Bronchial epithelial cell (primary cell): ENCODE measurements around the gene SLIRP. TPM values are rescaled to one million over a fixed set of nuclear protein-coding genes. Genes with fewer than 3 reads are reported as not detected.
"Not testable (repeated sequence)": the region's sequence is repeated elsewhere in the genome, so short reads cannot be mapped to it uniquely, and the experiment has no call there.

Source experiments
- DNase-seq: peaks from one replicate; pipeline ENCODE4 v3.0.0-alpha.2; 2010; ENCODE audit warnings: low read depth
- FAIRE-seq: peaks from 2 replicates; lab custom pipeline; 2011; peaks lifted over from hg19 to GRCh38; lab: Jason Lieb, UNC
- H3K27me3 ChIP-seq: 2 replicates; pipeline ENCODE4 v1.5.1; 2011; ENCODE audit warnings: low read length; ENCODE audit not compliant: control insufficient read depth, insufficient read depth
- H3K36me3 ChIP-seq: 2 replicates; pipeline ENCODE4 v1.5.1; 2011; ENCODE audit warnings: low read length; ENCODE audit not compliant: control insufficient read depth, insufficient read depth
- H3K4me3 ChIP-seq: 2 replicates; pipeline ENCODE4 v1.5.1; 2011; ENCODE audit warnings: mild to moderate bottlenecking, low read depth, low read length, control low read depth
- total RNA-seq: library from RNA; depleted of rRNA; stranded (reverse); fragments of >200 nt; gene quantifications from 2 replicates; pipeline ENCODE4 v1.2.1, GENCODE V29; 2014
- TF ChIP-seq, protein P1 (sequence below): IDR thresholded peaks from 2 replicates; pipeline ENCODE4 v1.5.1; 2011; ENCODE audit warnings: mild to moderate bottlenecking, moderate library complexity, low read length, control low read depth, inconsistent platforms; ENCODE audit not compliant: insufficient read depth, severe bottlenecking

The SLIRP gene
- total RNA-seq = 118 and 149 TPM in 2 replicates

DNA sequence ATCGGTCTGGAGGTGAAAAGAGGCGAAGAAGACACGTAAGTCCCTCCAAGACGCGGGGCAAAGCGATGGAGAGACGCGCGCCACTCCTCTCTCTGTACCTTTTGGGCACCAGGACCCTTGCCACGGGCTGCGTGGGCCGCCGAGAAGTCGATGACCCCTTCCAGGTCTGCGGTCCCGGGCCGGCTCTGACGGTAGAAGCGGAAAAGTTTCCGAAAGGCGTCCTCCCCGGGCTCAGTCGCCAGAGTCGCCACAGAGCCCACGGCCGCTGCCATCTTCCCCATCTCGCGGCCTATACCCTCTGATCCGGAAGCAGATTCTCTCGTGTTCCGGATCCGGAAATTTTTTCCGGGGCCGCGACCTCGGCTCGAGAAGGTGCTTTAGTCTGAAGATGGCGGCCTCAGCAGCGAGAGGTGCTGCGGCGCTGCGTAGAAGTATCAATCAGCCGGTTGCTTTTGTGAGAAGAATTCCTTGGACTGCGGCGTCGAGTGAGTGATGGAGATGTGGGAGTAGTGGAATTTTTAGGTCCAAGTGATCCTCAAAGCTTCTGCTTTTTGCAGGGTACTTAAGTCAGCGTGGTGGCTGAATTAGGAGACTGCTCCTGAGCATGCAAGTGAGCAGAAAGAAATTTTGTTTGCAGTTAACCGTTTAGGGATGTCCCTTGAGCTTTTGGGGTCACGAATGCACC lies at the start of gene SLIRP, which contains the start of gene ALKBH1:
Gene SLIRP (plus strand): TSS at position 380 of the 685 bp plus-strand sequence. CDS start 9 bp downstream, at position 389.
Gene ALKBH1 (minus strand): TSS at position 300 of the 685 bp plus-strand sequence. CDS start 19 bp downstream, at position 281.
- DNase-seq = peak; percentile 73
- Histone ChIP-seq H3K4me3 (peak within 1 kb of the TSS; percentile 97), H3K27me3 (no peaks in the 10 kb centered on the region), H3K36me3 (peaks cover 5% of the 10 kb centered on the region)
- TF ChIP-seq, protein P1, sequence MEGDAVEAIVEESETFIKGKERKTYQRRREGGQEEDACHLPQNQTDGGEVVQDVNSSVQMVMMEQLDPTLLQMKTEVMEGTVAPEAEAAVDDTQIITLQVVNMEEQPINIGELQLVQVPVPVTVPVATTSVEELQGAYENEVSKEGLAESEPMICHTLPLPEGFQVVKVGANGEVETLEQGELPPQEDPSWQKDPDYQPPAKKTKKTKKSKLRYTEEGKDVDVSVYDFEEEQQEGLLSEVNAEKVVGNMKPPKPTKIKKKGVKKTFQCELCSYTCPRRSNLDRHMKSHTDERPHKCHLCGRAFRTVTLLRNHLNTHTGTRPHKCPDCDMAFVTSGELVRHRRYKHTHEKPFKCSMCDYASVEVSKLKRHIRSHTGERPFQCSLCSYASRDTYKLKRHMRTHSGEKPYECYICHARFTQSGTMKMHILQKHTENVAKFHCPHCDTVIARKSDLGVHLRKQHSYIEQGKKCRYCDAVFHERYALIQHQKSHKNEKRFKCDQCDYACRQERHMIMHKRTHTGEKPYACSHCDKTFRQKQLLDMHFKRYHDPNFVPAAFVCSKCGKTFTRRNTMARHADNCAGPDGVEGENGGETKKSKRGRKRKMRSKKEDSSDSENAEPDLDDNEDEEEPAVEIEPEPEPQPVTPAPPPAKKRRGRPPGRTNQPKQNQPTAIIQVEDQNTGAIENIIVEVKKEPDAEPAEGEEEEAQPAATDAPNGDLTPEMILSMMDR = no peak
- FAIRE-seq = no peak

DNA sequence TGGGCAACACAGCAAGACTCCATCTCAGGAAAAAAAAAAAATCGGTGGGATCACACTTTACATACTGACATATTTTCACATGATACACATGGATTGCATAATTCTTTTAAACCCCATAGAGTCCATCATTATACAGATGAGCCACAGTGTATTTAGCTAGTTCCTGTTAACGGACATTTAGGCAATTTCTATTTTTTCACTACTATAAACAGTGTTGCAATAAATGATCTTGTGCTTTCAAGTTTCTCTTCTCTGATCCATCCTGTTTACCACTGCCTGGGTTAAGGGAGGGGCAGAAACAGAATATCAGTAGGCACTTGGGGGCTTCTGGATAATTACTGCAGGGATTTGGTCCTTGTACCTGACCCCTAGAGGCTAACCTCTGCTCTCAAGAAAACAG lies 48.1 kb upstream of the SLIRP start:
- DNase-seq = no peak
- TF ChIP-seq, protein P1 = no peak
- no peak for FAIRE-seq
- Histone ChIP-seq H3K27me3 (no peaks in the 10 kb centered on the region), H3K36me3 (no peaks in the 10 kb centered on the region), H3K4me3 (no peak overlapping the region)

DNA sequence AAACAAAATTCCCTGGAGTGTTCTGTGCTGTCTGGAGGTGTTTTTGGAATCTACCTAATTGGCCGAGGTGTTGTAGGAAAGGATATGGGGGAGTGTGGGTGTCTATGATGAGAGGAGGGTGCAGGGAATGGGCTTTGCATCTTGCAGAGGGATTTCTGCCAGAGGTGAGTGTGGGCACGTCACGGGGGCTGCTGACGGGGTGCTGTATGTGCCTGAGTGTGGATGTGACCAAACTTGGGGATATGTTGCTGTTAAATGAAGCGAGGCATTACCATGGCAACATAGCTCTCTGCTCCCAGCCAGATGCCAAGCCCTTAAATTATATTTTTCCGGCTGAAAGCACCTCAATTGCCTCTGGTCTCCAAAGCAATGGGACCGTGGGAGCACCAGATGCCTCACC lies 47.1 kb upstream of the SLIRP start:
- Histone ChIP-seq H3K4me3 (no peak overlapping the region), H3K36me3 (no peaks in the 10 kb centered on the region), H3K27me3 (no peaks in the 10 kb centered on the region)
- TF ChIP-seq, protein P1 = no peak
- DNase-seq (no peak), FAIRE-seq (no peak)

DNA sequence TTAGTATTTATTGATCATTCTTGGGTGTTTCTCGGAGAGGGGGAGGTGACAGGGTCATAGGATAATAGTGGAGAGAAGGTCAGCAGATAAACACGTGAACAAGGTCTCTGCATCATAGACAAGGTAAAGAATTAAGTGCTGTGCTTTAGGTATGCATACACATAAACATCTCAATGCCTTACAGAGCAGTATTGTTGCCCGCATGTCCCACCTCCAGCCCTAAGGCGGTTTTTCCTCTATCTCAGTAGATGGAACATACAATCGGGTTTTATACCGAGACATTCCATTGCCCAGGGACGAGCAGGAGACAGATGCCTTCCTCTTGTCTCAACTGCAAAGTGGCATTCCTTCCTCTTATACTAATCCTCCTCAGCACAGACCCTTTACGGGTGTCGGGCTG lies 46.3 kb upstream of the SLIRP start:
- H3K4me3 ChIP-seq, FAIRE-seq, DNase-seq, H3K27me3 ChIP-seq, H3K36me3 ChIP-seq: not testable (repeated sequence)

DNA sequence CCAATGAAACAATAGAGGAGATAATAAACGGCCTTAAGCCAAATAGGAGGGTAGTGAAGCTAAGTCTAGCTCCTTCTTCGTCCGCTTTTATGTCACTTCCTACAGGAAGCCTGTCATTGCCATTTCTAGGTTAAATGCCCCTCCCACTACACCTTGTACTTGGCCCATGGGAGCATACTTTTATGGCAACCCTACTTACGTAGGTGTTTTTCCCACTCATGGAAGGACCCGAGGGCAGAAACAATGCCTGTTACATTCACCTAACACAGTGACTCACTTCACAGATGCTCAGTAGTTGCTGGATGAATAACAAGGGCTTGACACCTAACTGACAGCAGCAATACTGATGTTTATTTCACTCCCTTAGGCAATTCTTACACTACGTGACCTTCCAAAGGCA lies 44.6 kb upstream of the SLIRP start:
- TF ChIP-seq, protein P1 = no peak
- no peak for FAIRE-seq
- H3K27me3 ChIP-seq = no peaks in the 10 kb centered on the region
- DNase-seq = peak; percentile 91
- no peak overlapping the region for H3K4me3 ChIP-seq
- no peaks in the 10 kb centered on the region for H3K36me3 ChIP-seq

DNA sequence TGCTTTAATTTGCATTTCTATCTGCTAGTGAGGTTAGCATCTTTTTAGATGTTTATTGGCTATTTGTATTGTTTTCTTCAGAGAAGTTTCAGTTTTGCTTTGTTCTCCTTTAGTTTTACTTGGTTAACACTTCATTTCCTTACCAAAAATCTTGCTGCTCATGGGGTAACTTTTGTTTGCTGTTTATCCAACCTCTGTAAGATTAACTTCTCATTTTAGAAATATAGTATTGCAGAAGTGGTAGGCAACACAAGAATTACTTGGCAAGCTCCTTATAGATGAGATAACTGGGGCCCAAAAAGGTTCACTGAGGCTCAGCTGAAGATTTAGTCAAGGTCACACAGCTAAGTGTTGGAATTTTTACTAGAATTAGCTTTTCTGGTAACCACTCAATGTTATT lies 40.6 kb upstream of the SLIRP start:
- H3K4me3 ChIP-seq = no peak overlapping the region
- no peaks in the 10 kb centered on the region for H3K27me3 ChIP-seq
- FAIRE-seq (no peak), DNase-seq (no peak)
- TF ChIP-seq, protein P1 = no peak
- H3K36me3 ChIP-seq = no peaks in the 10 kb centered on the region
